SK-N-SH treated with all-trans-retinoic acid at 6 μM for 48 hours (cell line): Measurements from ENCODE around the gene TUBGCP4.

ENCODE experiments used
- ATAC-seq: fragments of 200-7000 bp; cut with Tn5 transposase; 3 replicates; pipeline ENCODE4 v1.9.1; 2020; ENCODE audit warnings: mild to moderate bottlenecking, moderate library complexity
- BACH2 ChIP-seq: fragments of 250-450 bp; sonication (Bioruptor Pico); IDR thresholded peaks from 2 replicates; pipeline ENCODE4 v1.9.0; 2021; ENCODE audit warnings: mild to moderate bottlenecking, borderline replicate concordance
- ISL1 ChIP-seq: fragments of 250-450 bp; sonication (Bioruptor Pico); IDR thresholded peaks from 2 replicates; pipeline ENCODE4 v2.1.2; 2022; ENCODE audit warnings: mild to moderate bottlenecking, moderate library complexity

The TUBGCP4 gene

DNA sequence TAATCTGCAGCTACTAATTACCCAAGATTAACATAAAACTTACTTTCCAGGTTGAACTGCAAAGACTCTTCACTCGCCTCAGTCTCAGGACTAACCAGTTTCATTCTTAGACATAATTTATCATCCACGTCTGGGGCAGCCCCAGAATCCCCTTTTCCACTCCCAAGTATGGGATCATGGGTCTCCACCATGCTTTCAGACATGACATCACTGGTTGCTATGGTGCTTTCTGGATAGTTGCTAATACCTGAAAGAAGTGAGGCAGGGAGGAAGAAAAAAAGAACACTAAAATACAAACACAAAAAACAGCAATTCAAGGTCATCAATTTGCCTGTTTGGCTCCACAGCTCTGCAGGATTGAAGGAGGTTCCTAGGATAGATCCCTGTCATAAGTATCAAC, 75.4 kb downstream of the TUBGCP4 start:
- ATAC-seq = no peak
- no peak for TF ChIP-seq ISL1
- TF ChIP-seq, all 23 proteins: peak for 0

DNA sequence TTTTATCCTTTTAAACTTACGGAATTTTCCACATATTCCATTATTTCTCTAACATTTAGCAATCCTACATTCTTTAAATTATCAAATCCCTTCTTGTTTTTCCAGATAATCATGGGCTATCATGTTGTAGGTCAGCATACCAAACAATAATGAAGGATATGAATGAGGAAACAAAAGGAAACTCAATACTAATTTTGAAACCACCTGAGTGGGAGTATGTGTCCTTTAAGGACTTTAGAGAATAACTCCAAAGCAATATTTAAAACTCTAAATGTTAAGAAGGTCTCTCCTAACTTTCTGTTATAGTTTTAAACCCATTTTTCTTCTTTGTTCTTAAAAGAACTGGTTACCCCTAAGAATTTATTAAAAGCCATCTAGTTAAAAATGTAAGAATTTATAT, 79.1 kb downstream of the TUBGCP4 start:
- no peak for TF ChIP-seq BACH2 (CRISPR knock-in tag)
- ATAC-seq = no peak
